ENCODE measurements around the gene TNFRSF1B. TPM values are rescaled to one million over a fixed set of nuclear protein-coding genes. Genes with fewer than 3 reads are reported as not detected.

Gene TNFRSF1B
- total and polyA plus RNA-seq, 9 of the 15 experiments (the other 6 are each of a cell fraction or from before 2014, with no cell fraction given), result 8.8 to 91.3 (median 36.0) TPM

DNA sequence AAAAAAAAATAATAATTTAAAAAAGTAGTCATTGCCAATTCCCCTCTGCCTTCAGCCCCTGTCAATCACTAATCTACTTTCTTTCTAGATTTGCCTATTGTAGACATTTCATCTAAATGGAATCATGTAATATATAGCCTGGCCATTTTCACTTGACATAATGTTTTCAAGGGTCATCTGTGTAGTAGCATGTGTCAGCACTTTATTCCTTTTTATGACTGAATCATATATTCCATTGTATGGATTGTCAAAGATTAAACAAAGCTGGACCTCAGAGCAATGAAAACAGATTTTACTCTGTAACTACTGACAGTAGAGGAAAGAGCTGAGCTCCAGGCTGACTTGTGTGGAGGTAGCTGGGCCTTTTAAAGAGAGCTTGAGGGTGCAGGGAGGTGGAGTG is 78.9 kb downstream of the TNFRSF1B start:
- H2AFZ ChIP-seq (ENCODE audit: low read depth, low read length), result no peak overlapping the region
- no peaks in the 10 kb centered on the region for H3K9me3 ChIP-seq (replicated peaks; ENCODE audit: control insufficient read depth, insufficient read depth, low read depth, low read length)
- H3K9me1 ChIP-seq (ENCODE audit: control insufficient read depth, insufficient read depth, low read length), result no peaks in the 10 kb centered on the region
- peaks cover 78% of the 10 kb centered on the region for H3K36me3 ChIP-seq (ENCODE audit: control insufficient read depth, insufficient read depth, low read length)
- H3K9ac ChIP-seq (ENCODE audit: insufficient read depth in 1 of 2, low read depth in 2 of 2, low read length in 2 of 2), result no peak overlapping the region
- TF ChIP-seq MAFF (IDR thresholded peaks at IDR 0.05; ENCODE audit: low read length) (peak; percentile 28), ERF (CRISPR knock-in tag; IDR thresholded peaks at IDR 0.05) (no peak), TGIF2 (CRISPR knock-in tag; IDR thresholded peaks at IDR 0.05) (no peak), C11orf30 (IDR thresholded peaks at IDR 0.05; ENCODE audit: low read depth) (peak; percentile 44), MAFG (tag; conservative IDR thresholded peaks at IDR 0.05) (peak; percentile 24; the same call in 1 of the 2 replicates), ZNF316 (IDR thresholded peaks at IDR 0.05) (peak; percentile 56)
- TF ChIP-seq, protein P1, sequence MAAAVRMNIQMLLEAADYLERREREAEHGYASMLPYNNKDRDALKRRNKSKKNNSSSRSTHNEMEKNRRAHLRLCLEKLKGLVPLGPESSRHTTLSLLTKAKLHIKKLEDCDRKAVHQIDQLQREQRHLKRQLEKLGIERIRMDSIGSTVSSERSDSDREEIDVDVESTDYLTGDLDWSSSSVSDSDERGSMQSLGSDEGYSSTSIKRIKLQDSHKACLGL (CRISPR knock-in tag; IDR thresholded peaks at IDR 0.05; ENCODE audit: borderline replicate concordance, poor library complexity, severe bottlenecking), result no peak
- TF ChIP-seq, protein P2, sequence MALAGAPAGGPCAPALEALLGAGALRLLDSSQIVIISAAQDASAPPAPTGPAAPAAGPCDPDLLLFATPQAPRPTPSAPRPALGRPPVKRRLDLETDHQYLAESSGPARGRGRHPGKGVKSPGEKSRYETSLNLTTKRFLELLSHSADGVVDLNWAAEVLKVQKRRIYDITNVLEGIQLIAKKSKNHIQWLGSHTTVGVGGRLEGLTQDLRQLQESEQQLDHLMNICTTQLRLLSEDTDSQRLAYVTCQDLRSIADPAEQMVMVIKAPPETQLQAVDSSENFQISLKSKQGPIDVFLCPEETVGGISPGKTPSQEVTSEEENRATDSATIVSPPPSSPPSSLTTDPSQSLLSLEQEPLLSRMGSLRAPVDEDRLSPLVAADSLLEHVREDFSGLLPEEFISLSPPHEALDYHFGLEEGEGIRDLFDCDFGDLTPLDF (CRISPR knock-in tag; IDR thresholded peaks at IDR 0.05), result no peak
- TF ChIP-seq, protein P3, sequence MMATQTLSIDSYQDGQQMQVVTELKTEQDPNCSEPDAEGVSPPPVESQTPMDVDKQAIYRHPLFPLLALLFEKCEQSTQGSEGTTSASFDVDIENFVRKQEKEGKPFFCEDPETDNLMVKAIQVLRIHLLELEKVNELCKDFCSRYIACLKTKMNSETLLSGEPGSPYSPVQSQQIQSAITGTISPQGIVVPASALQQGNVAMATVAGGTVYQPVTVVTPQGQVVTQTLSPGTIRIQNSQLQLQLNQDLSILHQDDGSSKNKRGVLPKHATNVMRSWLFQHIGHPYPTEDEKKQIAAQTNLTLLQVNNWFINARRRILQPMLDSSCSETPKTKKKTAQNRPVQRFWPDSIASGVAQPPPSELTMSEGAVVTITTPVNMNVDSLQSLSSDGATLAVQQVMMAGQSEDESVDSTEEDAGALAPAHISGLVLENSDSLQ (IDR thresholded peaks at IDR 0.05), result peak; percentile 18; the same call in 1 of the 2 replicates
- no peak overlapping the region for H3K4me2 ChIP-seq (ENCODE audit: insufficient read depth, low read length)
- DNase-seq (ENCODE audit: extremely low read depth in 1 of 4, low spot score in 3 of 4) (no peak), FAIRE-seq (no peak), ATAC-seq (no peak)
- ChIA-PET CTCF (ENCODE audit: low intra/inter-chr PET ratio) (no interaction called here), POLR2A (interaction anchor here (0.9 to 1.7 kb wide), 4 partner anchors 8 to 14 kb away, joined by 3 to 5 read pairs (median 4); no protein-coding TSS in a partner anchor)
- no peaks in the 10 kb centered on the region for H3K27me3 ChIP-seq (ENCODE audit: control insufficient read depth in 2 of 2, insufficient read depth in 2 of 2, low read length in 2 of 2)
- no peaks in the 10 kb centered on the region for H3K4me1 ChIP-seq (replicated peaks in 1 of 2; ENCODE audit: control insufficient read depth in 2 of 2, insufficient read depth in 2 of 2, low read length in 2 of 2)
- H3K4me3 ChIP-seq, result no peak overlapping the region
- no peaks in the 10 kb centered on the region for H3K79me2 ChIP-seq (ENCODE audit: control insufficient read depth, insufficient read depth, low read length)
- no TSS peak for BruUV-seq (replicated peaks)
- in situ Hi-C loops (cut with MboI), result no loop called here
- no peak overlapping the region; the same call in 2 of the 3 replicates for H3K27ac ChIP-seq (ENCODE audit: extremely low read depth, low read depth, low read length)
- no peaks in the 10 kb centered on the region for H4K20me1 ChIP-seq (replicated peaks; ENCODE audit: control insufficient read depth, insufficient read depth, low read length)
- intact Hi-C loops (cut with micrococcal nuclease), result no loop called here
